Liver (tissue), 9 donors: Measurements from ENCODE around the gene PAX4. TPM values are rescaled to one million over a fixed set of nuclear protein-coding genes. Genes with fewer than 3 reads are reported as not detected.

Source experiments
- DNase-seq: peaks from one replicate; pipeline ENCODE4 v3.0.0-alpha.2; 2017; ENCODE audit warnings: low spot score
- H3K27ac ChIP-seq, 2 donors: one replicate each; pipeline ENCODE4 v1.7.0; 2013; ENCODE audit warnings: inconsistent platforms in 2 of 2, low read length in 2 of 2, control low read depth in 1 of 2, low read depth in 1 of 2, mild to moderate bottlenecking in 1 of 2
- H3K27me3 ChIP-seq, 4 donors: one replicate each; pipeline versions ENCODE4 v1.6.1 to v1.7.0; 2013; ENCODE audit warnings: low read length in 3 of 4, inconsistent platforms in 1 of 4, mild to moderate bottlenecking in 1 of 4, moderate library complexity in 1 of 4; ENCODE audit not compliant: control insufficient read depth in 4 of 4, insufficient read depth in 4 of 4
- H3K36me3 ChIP-seq, 4 donors: one replicate each; pipeline versions ENCODE4 v1.6.1 to v1.7.0; 2013; ENCODE audit warnings: low read length in 3 of 4, mild to moderate bottlenecking in 3 of 4, low read depth in 1 of 4, moderate library complexity in 1 of 4; ENCODE audit not compliant: control insufficient read depth in 4 of 4, insufficient read depth in 3 of 4
- H3K4me1 ChIP-seq, 4 donors: one replicate each; pipeline versions ENCODE4 v1.6.1 to v1.7.0; 2013; ENCODE audit warnings: low read length in 3 of 4, mild to moderate bottlenecking in 3 of 4, moderate library complexity in 1 of 4; ENCODE audit not compliant: control insufficient read depth in 4 of 4, insufficient read depth in 4 of 4
- H3K4me3 ChIP-seq, 3 donors: one replicate each; pipeline versions ENCODE4 v1.6.1 to v1.7.0; 2013; ENCODE audit warnings: low read length in 3 of 3, control low read depth in 1 of 3, low read depth in 1 of 3, mild to moderate bottlenecking in 1 of 3
- H3K9ac ChIP-seq, 2 donors: one replicate each; pipeline ENCODE4 v1.7.0; 2013; ENCODE audit warnings: low read length in 2 of 2, mild to moderate bottlenecking in 2 of 2, moderate library complexity in 2 of 2, control low read depth in 1 of 2, low read depth in 1 of 2
- H3K9me3 ChIP-seq, 4 donors: one replicate each; pipeline versions ENCODE4 v1.6.1 to v1.7.0; 2013; ENCODE audit warnings: low read length in 3 of 4; ENCODE audit not compliant: control insufficient read depth in 4 of 4
- ATF3 ChIP-seq: IDR thresholded peaks from 2 replicates; pipeline ENCODE4 v1.6.1; 2016; ENCODE audit warnings: antibody characterized with exemption
- CTCF ChIP-seq: fragments of 150-350 bp; IDR thresholded peaks from 2 replicates; pipeline ENCODE4 v1.5.1; 2017; ENCODE audit warnings: improper control_type of control experiment, low read depth, low read length; ENCODE audit not compliant: missing input control
- EGR1 ChIP-seq, 2 donors: IDR thresholded peaks; 2 replicates each; pipeline ENCODE4 v1.6.1; 2016 to 2018; ENCODE audit warnings: antibody characterized with exemption in 2 of 2, low read depth in 2 of 2
- FOXA1 ChIP-seq: IDR thresholded peaks from 2 replicates; pipeline ENCODE4 v1.6.1; 2016; ENCODE audit warnings: antibody characterized with exemption
- FOXA2 ChIP-seq: IDR thresholded peaks from 2 replicates; pipeline ENCODE4 v1.6.1; 2016; ENCODE audit warnings: antibody characterized with exemption
- GABPA ChIP-seq, 2 donors: IDR thresholded peaks in 1 of 2; conservative IDR thresholded peaks in 1 of 2; 2 replicates each; pipeline ENCODE4 v1.6.1; 2016; ENCODE audit warnings: antibody characterized with exemption in 2 of 2, mild to moderate bottlenecking in 1 of 2, moderate library complexity in 1 of 2
- HNF4A ChIP-seq, 2 donors: conservative IDR thresholded peaks; 2 replicates each; pipeline ENCODE4 v1.6.1; 2016; ENCODE audit warnings: antibody characterized with exemption in 2 of 2, mild to moderate bottlenecking in 2 of 2
- HNF4G ChIP-seq: IDR thresholded peaks from 2 replicates; pipeline ENCODE4 v1.6.1; 2016; ENCODE audit warnings: antibody characterized with exemption
- JUND ChIP-seq, 2 donors: IDR thresholded peaks; 2 replicates each; pipeline ENCODE4 v1.6.1; 2016; ENCODE audit warnings: antibody characterized with exemption in 2 of 2
- MAX ChIP-seq: IDR thresholded peaks from 2 replicates; pipeline ENCODE4 v1.6.1; 2016; ENCODE audit warnings: antibody characterized with exemption
- NR2F2 ChIP-seq: IDR thresholded peaks from 2 replicates; pipeline ENCODE4 v1.6.1; 2016; ENCODE audit warnings: antibody characterized with exemption
- RAD21 ChIP-seq, 2 donors: IDR thresholded peaks; 2 replicates each; pipeline ENCODE4 v1.6.1; 2016; ENCODE audit warnings: antibody characterized with exemption in 2 of 2, mild to moderate bottlenecking in 2 of 2
- REST ChIP-seq: IDR thresholded peaks from 2 replicates; pipeline ENCODE4 v1.6.1; 2016; ENCODE audit warnings: antibody characterized with exemption, mild to moderate bottlenecking
- RXRA ChIP-seq, 2 donors: IDR thresholded peaks; 2 replicates each; pipeline ENCODE4 v1.6.1; 2017 to 2018; ENCODE audit warnings: antibody characterized with exemption in 2 of 2, mild to moderate bottlenecking in 1 of 2
- SP1 ChIP-seq: IDR thresholded peaks from 2 replicates; pipeline ENCODE4 v1.6.1; 2018; ENCODE audit warnings: antibody characterized with exemption, mild to moderate bottlenecking
- TAF1 ChIP-seq: conservative IDR thresholded peaks from 2 replicates; pipeline ENCODE4 v1.6.1; 2016; ENCODE audit warnings: antibody characterized with exemption, mild to moderate bottlenecking
- YY1 ChIP-seq: IDR thresholded peaks from 2 replicates; pipeline ENCODE4 v1.6.1; 2016; ENCODE audit warnings: antibody characterized with exemption, mild to moderate bottlenecking
- ZBTB33 ChIP-seq: IDR thresholded peaks from 2 replicates; pipeline ENCODE4 v1.6.1; 2016; ENCODE audit warnings: antibody characterized with exemption
- WGBS: extraction: QIAGEN DNeasy Blood & Tissue Kit; methylation state at CpG from one replicate; pipeline ENCODE4 v1.1.7; 2013; 5-methylcytosine and 5-hydroxymethylcytosine counted together
- polyA plus RNA-seq, 2 donors: library from polyadenylated mRNA; stranded (reverse) in 1 of 2; unstranded in 1 of 2; fragments of 200-250 nt in 1 of 2; fragments of >200 nt in 1 of 2; fragmentation: Nextera tagmentation in 1 of 2; extraction: Ambion mirVana in 1 of 2; gene quantifications; one replicate each; pipeline versions ENCODE4 v1.2.1 to v1.2.3, GENCODE V29; 2013 to 2015
- total RNA-seq, 2 donors: library from RNA; depleted of rRNA; stranded (reverse); fragments of >200 nt; gene quantifications; one replicate each; pipeline ENCODE4 v1.2.3, GENCODE V29; 2014
- donor health status: healthy.
- donor health status: healthy.
- donor health status: healthy.
- donor health status: healthy.
- donor health status: healthy.

PAX4 gene
- total and polyA plus RNA-seq, 4 donors: not detected

- Histone ChIP-seq H3K9me3 (no peaks in the 10 kb centered on the region), H3K27ac (no peak overlapping the region), H3K4me1 (peaks cover 15 to 58% (median 49%) of the 10 kb centered on the region in 4 donors), H3K4me3 (no peak overlapping the region), H3K27me3 (no peaks in the 10 kb centered on the region), H3K9ac (no peak overlapping the region), H3K36me3 (peaks cover 0 to 5% (median 2%) of the 10 kb centered on the region in 4 donors)
- WGBS: 87% methylated on average over 1 of the region's 1 CpG
- no peak for DNase-seq
- TF ChIP-seq CTCF (no peak), FOXA2 (no peak), ATF3 (no peak), REST (no peak), GABPA (IDR thresholded peaks at IDR 0.05 in 1 of 2, conservative IDR thresholded peaks at IDR 0.05 in 1 of 2) (no peak), RXRA (IDR thresholded peaks at IDR 0.05) (no peak), TAF1 (no peak), JUND (IDR thresholded peaks at IDR 0.05) (no peak), YY1 (no peak), ZBTB33 (no peak), HNF4G (no peak), RAD21 (IDR thresholded peaks at IDR 0.05) (no peak)
These were observed 36.2 kb downstream of the PAX4 start for GRCh38 chr7:127581716-127582115.

GRCh38 chr7:127580612-127581011 is 37.3 kb downstream of the PAX4 start:
- no peak overlapping the region for H3K9ac ChIP-seq
- peaks cover 0 to 5% (median 2%) of the 10 kb centered on the region in 4 donors for H3K36me3 ChIP-seq
- H3K4me1 ChIP-seq: peaks cover 15 to 52% (median 48%) of the 10 kb centered on the region in 4 donors

More at GRCh38 chr7:127580612-127581011, 37.3 kb downstream of the PAX4 start:
- Histone ChIP-seq H3K27ac (no peak overlapping the region), H3K4me3 (no peak overlapping the region), H3K27me3 (no peaks in the 10 kb centered on the region), H3K9me3 (no peaks in the 10 kb centered on the region)
- TF ChIP-seq TAF1 (no peak), REST (no peak), FOXA1 (no peak), ATF3 (no peak), SP1 (peak; percentile 15), HNF4A (conservative IDR thresholded peaks at IDR 0.05) (peak; percentile 61 to 64), NR2F2 (no peak), RXRA (IDR thresholded peaks at IDR 0.05) (no peak), MAX (no peak), YY1 (no peak), EGR1 (IDR thresholded peaks at IDR 0.05; ENCODE audit: low read depth in 2 of 2) (no peak), GABPA (IDR thresholded peaks at IDR 0.05 in 1 of 2, conservative IDR thresholded peaks at IDR 0.05 in 1 of 2) (no peak), RAD21 (IDR thresholded peaks at IDR 0.05) (no peak), FOXA2 (no peak), CTCF (no peak), HNF4G (no peak)
- DNase-seq: no peak
